GM12892 (cell line): ENCODE measurements around the gene DNM3.

Experiments
- POLR2A ChIP-seq: IDR thresholded peaks from 2 replicates; pipeline ENCODE4 v1.6.1; 2011; ENCODE audit warnings: low read depth, low read length, control low read depth
- POLR2AphosphoS5 ChIP-seq: IDR thresholded peaks from 2 replicates; pipeline ENCODE4 v1.6.1; 2011; ENCODE audit warnings: low read depth, low read length, control low read depth
- TAF1 ChIP-seq: IDR thresholded peaks from 2 replicates; pipeline ENCODE4 v1.6.1; 2011; ENCODE audit warnings: low read depth, mild to moderate bottlenecking, control low read depth, low read length, borderline replicate concordance

- no peak for TF ChIP-seq POLR2A
- no peak for TF ChIP-seq TAF1
- no peak for TF ChIP-seq POLR2AphosphoS5
Observed at GRCh38 chr1:172451002-172451443, 609.7 kb downstream of the DNM3 start.
